Measurements from ENCODE around the gene OLR1.

DNA sequence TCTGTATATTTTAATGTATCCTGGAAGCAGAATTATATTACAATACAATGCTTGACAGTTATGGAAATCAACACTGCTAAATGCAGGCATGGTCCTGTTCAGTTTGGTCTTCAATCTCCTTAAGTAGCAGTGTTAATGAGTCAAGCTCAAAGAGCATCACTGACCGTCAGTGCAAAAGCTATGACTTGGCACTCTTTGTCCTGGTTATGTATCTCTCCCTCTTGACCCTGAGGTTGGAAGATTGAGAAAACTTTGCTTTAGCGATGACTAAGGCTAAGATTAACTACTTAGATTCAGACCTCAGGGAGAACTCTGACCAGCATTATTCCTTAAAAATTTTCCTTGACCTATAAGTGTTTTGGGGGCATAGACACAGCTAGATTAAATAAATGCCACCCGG, 52.9 kb downstream of the OLR1 start:
- TF ChIP-seq, protein P1, sequence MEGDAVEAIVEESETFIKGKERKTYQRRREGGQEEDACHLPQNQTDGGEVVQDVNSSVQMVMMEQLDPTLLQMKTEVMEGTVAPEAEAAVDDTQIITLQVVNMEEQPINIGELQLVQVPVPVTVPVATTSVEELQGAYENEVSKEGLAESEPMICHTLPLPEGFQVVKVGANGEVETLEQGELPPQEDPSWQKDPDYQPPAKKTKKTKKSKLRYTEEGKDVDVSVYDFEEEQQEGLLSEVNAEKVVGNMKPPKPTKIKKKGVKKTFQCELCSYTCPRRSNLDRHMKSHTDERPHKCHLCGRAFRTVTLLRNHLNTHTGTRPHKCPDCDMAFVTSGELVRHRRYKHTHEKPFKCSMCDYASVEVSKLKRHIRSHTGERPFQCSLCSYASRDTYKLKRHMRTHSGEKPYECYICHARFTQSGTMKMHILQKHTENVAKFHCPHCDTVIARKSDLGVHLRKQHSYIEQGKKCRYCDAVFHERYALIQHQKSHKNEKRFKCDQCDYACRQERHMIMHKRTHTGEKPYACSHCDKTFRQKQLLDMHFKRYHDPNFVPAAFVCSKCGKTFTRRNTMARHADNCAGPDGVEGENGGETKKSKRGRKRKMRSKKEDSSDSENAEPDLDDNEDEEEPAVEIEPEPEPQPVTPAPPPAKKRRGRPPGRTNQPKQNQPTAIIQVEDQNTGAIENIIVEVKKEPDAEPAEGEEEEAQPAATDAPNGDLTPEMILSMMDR (IDR thresholded peaks at IDR 0.05; ENCODE audit: insufficient read depth, low read depth, low read length): no peak
- no peak for TF ChIP-seq EZH2 (IDR thresholded peaks at IDR 0.05; ENCODE audit: insufficient read depth, low read length)
